Epidermal melanocyte (primary cell): ENCODE data around the gene KRTAP10-12.
"Not testable (repeated sequence)": the region's sequence is repeated elsewhere in the genome, so short reads cannot be mapped to it uniquely, and the experiment has no call there.

Experiments used
- DNase-seq: peaks from one replicate; pipeline ENCODE4 v3.0.0; 2011; ENCODE audit warnings: low spot score; ENCODE audit not compliant: insufficient read length

The KRTAP10-12 gene, protein sequence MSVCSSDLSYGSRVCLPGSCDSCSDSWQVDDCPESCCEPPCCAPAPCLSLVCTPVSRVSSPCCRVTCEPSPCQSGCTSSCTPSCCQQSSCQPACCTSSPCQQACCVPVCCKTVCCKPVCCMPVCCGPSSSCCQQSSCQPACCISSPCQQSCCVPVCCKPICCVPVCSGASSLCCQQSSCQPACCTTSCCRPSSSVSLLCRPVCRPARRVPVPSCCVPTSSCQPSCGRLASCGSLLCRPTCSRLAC

DNA sequence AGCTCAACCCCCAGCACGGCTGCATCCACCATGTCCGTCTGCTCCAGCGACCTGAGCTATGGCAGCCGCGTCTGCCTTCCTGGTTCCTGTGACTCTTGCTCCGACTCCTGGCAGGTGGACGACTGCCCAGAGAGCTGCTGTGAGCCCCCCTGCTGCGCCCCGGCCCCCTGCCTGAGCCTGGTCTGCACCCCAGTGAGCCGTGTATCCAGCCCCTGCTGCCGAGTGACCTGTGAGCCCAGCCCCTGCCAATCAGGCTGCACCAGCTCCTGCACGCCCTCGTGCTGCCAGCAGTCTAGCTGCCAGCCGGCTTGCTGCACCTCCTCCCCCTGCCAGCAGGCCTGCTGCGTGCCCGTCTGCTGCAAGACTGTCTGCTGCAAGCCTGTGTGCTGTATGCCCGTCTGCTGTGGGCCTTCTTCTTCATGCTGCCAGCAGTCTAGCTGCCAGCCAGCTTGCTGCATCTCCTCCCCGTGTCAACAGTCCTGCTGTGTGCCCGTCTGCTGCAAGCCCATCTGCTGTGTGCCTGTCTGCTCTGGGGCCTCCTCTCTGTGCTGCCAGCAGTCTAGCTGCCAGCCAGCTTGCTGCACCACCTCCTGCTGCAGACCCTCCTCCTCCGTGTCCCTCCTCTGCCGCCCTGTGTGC lies at the start of gene KRTAP10-12:
KRTAP10-12 (plus strand) TSS at position 1 of the 639 bp plus-strand sequence; CDS start at position 31, 30 bp downstream.
- DNase-seq = not testable (repeated sequence)

DNA sequence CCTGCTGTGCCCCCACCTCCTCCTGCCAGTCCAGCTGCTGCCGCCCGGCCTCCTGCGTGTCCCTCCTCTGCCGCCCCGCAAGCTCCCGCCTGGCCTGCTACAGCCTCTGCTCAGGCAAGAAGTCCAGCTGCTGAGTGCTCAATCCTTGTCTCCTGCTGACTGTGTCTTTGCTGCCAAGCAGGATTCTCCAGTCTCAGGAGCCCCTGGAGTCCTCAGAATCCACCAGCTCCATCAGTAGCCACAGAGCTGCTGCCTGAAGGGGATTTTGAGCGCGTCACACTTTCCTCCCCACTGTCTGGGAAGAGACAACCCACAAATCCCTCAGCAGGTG lies 49.8 kb upstream of the KRTAP10-12 start:
- no peak for DNase-seq

DNA sequence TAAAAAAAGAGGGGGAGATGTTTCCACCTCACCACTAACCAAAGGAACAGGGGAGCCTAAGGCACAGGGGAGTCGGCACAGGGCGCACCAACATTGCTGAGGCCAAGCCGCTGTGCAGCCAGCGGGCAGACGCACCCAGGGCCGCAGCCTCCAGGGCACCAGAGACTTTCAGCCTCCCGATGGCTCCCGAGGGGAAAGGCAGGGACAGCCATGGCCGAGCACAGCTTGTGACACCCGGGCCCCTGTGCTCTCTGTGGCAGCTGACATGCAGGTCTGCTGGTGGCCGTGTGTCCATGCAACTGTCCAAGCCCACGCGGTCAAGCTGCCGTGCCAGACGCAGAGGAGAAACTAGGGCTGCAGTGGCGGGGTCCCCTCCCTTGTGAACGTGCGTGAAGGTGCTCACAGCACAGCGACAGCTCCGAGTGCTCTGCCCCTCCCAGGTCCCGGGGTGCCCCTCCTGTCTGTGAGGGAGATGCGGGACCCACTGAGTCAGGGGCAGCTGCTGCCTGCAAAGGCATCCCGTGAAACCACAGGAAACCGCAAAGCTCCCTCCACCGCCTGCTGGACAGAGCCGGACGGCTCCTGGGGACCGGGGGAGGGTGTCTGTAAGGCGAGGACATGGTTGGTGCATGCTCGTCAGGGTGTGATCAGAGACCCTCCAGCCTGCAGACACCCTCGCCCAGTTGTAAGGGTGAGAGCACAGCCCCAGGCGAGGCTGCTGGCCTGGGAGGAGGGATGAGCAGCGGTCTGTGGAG lies 48.2 kb upstream of the KRTAP10-12 start:
- DNase-seq = no peak

DNA sequence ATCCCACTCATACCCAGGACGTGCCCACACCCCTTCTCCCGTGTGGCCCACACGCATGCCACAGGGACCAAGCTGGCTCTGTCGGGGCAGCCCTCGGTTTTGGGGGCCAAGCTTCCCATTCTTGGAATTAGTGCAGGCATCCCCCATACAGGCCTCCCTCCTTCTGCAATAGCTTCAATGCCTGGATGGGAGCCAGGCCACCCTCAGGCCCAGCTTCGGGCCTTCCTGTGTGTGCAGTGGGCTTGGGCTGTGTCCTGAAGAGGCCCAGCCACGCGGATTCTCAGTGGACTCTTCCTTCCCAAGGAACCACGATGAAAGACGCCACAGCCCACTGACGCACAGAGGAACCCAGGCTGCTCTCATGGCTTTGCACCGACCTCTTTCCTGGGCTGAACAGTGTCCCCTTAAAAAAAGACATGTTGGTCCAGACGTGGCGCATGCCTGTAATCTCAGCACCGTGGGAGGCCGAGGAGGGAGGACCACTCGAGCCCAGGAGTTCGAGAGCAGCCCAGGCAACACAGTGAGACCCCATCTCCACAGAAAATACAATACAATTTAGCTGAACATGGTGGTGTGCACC lies 47.4 kb upstream of the KRTAP10-12 start:
- DNase-seq = no peak

DNA sequence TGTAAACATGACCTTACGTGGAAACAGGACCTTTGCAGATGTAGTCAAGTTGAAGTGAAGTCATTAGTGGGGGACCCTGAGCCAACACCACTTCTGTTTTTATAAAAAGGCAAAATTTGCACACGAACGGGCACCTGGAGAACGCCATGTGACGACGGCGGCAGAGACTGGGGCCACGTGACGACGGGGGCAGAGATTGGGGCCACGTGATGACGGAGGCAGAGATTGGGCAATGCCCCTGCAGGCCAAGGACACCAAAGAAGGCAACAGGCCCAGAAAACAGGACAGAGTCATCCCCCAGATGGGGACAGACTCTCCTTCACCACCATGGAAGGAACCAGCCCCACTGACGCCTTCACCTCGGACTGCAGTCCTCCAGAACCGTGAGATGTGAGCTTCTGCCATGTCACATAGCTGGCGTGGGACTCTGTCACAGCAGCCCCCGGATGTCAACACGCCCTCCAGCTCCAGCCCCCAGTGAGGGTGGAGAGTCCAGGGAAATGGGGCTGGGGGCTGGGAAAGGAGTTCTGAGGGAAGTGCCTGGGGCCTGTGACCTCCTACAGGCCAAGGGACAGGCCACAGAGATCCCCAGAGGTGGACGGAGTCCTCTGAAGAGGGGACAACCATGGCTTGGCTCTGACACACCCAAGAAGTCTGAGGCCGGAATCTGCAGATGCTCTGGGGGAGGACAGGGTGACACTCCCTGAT lies 46.6 kb upstream of the KRTAP10-12 start:
- no peak for DNase-seq

DNA sequence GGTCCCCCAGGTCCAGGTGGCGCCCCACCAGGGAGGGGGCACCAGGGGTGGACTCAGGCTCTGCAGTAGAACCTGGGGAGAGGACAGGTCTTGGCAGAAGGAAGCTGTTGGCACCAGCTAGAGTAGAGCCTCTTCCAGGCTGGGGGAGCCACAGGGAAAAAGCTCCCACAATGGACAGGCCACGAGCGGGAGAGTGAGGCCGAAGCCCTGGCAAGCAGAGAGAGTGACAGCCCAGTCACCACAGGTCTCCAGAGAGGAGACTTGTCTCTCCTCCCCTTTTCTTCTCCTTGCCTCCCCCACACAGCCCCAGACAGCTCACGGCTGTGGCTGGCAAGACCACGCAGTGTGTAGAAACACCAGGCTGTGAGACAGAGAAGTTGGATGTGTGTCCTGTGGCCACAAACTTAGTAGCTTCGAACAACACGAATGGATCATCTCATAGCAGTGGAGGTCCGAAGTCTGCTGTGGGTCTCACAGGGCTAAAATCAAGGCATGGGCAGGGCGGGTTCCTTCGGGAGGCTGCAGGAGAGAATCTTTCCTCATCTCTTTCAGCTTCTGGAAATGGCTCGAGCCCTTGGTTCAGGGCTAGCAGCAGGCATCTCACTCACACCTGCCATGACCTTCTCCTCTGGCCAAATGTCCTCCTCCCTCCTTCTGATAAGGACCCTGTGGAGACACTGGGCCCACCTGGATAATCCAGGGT lies 45.8 kb upstream of the KRTAP10-12 start:
- DNase-seq = no peak

DNA sequence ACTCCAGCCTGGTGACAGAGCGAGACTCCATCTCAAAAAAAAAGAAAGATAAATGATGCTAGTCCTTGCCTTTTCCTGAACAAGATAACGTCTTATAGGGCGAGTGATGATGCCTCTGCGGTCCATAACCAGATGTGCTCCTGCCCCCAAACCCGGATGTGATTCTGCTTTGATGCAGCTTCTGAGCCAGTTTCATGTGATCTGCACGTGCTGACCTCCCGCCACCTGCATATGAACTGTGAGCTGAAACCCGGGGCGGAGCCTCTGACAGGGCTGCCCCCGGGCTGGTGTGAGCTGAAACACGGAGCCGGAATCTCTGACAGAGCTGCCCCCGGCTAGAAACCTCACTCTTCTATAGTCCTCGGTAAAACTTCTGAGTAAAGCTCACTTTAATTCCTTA lies 43.8 kb upstream of the KRTAP10-12 start:
- DNase-seq = no peak

DNA sequence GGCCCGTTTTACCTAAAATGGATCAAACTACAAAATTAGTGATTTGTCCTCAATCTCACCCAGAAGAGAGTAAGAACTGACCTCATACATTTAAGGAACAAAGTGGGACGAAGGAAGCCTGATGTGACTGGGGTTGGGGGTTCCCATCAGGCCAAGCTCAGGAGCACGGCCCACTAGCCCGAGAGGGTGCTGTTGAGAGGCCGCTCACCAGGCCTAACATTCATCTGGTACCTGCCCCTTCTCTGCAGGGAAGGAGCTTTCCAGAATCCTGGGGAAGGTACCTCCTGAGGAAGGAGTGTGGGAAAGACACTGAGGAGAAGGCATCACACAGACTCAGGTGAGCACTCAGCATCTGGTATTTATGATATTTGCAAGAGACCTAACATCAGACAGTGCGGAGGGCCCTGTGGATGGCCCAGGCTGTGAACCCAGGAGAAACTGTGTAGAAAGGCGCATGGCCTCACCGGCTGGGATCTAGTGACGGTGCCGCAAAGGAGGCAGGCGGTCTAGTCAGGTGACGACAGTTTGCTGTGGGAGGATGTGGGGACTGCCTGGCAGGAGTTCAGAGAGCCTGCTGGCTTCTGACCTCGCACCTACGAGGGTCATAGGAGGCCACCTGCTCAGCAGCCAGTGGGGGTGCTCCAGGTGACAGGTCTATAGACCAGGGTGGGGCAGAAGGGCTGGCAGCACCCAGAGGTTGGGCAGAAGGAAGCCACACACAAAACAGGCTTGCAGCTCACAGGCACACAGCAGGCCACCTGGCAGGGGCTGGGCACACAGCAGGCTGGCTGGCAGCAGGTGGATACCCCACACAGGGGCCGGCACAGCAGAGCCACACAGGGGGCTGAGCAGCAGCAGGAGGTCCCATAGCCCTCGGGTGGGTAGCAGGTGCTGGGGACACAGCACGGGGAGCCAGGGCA lies 43.1 kb upstream of the KRTAP10-12 start:
- DNase-seq = no peak

DNA sequence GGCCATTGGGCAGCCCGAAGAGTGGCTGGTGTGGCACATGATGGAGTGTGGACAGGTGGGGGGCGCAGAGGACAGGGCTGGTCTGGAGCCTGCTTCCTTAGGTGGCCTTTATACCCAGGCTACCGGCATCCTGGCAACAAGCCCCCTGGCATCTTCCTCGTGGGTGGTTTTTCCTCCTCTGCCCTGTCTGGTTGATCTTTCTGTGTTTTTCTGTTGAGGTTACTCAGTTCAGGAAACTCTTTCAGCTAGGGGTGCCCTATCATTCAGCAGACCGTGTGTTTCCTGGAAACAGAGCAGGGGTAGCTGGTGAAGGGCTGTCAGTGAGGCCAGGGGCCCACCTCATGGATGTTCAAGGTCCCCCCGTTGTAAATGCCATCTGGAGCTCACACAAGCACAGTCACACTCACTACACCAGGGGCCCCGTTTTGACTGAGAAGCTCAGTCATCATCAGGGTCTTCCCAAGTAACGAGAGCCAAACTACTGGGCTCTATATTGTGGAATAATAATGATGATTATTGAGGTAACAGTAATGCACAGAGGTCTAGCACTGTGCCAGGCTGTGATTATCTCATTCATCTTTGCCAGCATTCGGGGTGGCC lies 42.3 kb upstream of the KRTAP10-12 start, which contains the start of gene KRTAP12-4:
KRTAP12-4 (minus strand) TSS at position 84 of the 600 bp plus-strand sequence; CDS start at position 39, 45 bp downstream.
- DNase-seq = no peak

DNA sequence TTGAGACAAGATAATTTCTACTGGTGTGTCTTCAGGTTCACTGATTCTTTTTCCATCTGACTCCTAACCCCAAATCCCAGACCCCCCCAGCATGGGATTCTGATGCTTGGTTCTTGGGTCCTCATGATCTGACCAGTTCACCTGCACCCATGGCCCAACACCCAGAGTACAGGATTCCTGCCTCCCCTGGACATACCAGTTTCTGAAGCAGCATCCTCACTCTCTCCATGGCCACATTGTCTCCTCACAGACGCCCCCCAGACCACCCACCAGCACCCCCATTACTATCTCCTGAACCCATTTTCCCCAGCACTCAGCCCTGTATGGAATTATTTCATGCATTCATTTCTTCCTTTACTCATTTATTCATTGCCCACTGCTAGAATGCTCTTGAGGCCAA lies 40.1 kb upstream of the KRTAP10-12 start:
- no peak for DNase-seq

DNA sequence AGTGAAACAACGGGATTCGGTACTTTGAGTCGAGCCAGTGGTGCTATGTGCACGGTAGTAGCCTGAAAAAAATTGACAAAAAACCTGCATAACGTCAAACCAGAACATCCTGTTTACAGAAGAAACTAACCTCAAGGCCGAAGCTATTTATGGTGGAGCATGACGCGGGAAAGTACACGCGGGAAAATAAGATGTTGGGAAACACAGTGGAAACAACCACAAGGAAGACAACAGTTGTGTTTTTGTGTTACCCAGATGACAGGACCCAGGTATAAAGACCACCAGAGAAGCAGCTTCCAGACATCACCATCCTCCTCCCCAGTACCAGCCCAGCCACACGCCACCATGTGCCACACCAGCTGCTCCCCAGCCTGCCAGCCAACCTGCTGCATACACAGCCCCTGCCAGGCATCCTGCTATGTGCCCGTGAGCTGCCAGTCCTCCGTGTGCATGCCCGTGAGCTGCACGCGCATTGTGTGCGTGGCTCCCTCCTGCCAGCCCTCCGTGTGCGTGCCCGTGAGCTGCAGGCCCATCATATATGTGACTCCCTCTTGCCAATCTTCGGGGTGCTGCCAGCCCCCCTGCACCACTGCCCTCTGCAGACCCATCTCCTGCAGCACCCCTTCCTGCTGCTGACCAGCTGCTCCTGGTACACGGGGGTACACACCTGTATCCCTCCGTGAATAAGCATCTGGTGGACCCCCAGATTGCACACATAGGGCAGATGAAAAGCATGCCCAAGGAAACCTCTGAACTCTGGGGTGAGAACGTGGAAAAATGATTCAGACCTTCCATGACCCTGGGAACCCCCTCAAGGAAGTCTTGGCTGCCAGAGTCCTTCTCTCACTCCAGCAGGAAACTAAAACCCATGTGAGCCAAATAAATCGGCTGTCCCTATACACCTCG lies 39.1 kb upstream of the KRTAP10-12 start, which contains the start of gene KRTAP12-3:
KRTAP12-3 (plus strand) TSS at position 298 of the 906 bp plus-strand sequence; CDS start at position 346, 48 bp downstream.
- no peak for DNase-seq

DNA sequence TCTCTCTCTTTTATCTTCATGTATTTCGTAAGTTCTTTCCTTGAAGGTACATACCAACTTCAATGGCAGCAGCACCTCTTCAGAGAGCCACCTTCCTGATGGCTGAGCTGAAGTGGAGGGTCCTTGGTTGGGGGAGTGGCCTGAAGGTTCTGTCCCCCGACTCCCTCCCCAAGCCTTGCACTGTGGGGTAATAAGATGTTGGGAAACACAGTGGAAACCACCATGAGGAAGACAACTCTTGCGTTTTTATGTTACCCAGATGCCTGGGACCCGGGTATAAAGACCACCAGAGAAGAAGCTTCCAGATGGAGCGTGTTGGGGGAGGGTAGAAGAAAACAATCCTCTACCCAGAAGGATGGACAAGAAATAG lies 38.4 kb upstream of the KRTAP10-12 start:
- DNase-seq = no peak

DNA sequence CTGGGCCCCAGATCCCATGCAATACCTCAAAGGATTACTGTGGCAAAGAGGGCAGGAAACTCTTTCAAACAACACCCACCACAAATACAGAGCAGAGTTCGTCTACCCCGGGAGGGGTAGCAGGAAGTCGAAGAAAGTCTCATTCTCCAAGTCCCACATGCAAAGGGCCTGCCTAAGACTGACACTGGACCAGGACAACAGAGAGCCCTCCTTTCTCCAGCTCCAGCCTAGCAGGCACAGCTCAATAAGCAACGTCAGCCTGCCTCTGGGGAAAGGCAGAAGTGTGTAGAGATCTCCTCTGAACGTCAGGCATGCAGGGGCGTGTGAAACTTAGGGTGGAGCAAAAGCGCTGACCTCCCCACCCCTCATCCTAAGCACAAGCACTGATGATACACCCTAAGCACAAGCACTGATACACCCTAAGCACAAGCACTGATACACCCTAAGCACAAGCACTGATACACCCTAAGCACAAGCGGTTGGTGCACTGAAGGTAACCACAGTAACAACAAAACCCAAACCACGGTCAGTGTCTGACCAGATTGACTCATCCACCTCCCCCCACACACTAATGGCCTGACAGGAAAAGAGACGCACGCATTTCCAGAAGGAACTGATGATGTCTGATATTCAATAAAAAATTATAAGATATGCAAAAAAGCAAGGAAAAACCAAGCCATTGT lies 37.9 kb upstream of the KRTAP10-12 start:
- DNase-seq = no peak

DNA sequence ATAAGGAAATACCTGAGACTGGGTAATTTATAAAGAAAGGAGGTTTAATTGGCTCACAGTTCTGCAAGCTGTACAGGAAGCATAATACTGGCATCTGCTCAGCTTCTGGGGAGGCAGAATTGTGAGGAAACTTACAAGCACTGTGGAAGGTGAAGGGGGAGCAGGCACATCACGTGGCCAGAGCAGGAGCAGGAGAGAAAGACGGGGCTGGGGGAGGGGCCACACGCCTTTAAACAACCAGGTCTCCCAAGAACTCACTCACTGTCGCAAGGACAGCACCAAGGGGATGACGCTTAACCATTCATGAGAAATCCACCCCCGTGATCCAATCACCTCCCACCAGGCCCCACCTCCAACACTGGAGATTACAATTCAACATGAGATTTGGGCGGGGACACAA lies 35.4 kb upstream of the KRTAP10-12 start:
- DNase-seq = not testable (repeated sequence)

DNA sequence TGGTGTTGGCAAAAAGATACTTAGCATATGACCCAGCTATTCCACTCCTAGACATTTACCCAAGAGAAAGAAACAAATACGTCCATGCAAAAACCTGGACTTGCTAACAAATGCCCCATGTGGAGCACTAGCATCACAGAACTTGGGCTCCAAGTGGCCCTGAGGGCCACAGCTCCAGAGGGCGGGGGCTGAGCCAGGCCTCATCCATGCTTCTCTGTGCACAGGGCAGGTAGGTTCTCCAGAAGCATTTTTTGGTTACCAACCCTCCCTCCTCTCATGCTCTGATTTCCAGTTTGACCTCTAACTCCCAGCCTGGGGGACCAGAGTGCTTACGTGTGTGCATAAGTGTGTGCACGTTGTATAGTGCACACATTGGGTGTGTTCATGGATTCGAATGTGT lies 32.3 kb upstream of the KRTAP10-12 start:
- no peak for DNase-seq

DNA sequence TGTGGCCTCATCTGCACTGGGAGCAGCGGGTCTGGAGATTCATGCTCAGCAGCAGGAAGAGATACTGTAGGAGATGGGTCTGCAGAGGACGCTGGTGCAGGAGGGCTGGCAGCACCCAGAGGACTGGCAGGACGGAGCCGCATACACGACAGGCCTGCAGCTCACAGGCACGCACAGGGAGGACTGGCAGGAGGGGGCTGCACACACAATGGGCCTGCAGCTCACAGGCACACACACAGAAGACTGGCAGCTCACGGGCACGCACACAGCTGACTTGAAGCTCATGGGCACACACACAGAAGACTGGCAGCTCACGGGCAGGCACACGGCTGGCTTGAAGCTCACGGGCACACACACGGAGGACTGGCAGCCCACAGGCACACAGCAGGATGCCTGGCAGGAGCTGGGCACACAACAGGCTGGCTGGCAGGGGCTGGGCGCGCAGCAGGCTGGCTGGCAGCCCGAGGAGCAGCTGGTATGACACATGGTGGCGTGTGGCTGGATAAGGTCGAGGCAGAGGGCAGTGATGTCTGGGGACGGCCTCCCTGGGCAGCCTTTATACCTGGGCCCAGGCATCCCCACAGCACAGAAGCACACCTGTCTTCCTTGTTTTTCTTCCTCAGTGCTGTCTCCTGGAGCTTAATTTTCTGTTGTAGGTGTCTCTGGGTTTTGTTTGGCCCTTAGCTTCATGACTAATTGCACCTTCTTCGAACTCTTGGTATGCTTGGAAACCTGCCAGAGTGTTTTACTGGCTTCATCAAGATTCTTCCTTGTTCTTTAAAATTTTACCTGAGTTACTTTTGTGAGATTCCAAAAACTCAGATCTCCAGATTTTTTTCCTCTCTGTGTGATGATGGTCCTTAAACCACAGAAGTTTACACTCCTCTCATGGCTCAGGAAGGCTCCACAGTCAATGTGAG lies 30.3 kb upstream of the KRTAP10-12 start, which contains the start of gene KRTAP12-2:
KRTAP12-2 (minus strand) TSS at position 527 of the 920 bp plus-strand sequence; CDS start at position 486, 41 bp downstream.
- DNase-seq = no peak
